Motor neuron (in vitro differentiated cells): ENCODE measurements around the gene ARMC10. TPM values are rescaled to one million over a fixed set of nuclear protein-coding genes. Genes with fewer than 3 reads are reported as not detected.
"Not testable (repeated sequence)": the region's sequence is repeated elsewhere in the genome, so short reads cannot be mapped to it uniquely, and the experiment has no call there.

ENCODE experiments used
- ATAC-seq, 8 experiments: fragments of 200-7000 bp; cut with Tn5 transposase; replicated peaks in 6 of 8; 2 replicates each; pipeline ENCODE4 v1.8.0; 2021; ENCODE audit warnings: mild to moderate bottlenecking in 8 of 8, moderate library complexity in 8 of 8
- H3K27ac ChIP-seq, 2 donors: fragments of 250-450 bp; sonication (Bioruptor Pico); 2 replicates each; pipeline ENCODE4 v1.9.0; 2021; ENCODE audit warnings: antibody characterized with exemption in 2 of 2, mild to moderate bottlenecking in 2 of 2, moderate library complexity in 1 of 2
- H3K4me1 ChIP-seq, 2 donors: fragments of 250-450 bp; sonication (Bioruptor Pico); replicated peaks in 1 of 2; 2 replicates each; pipeline ENCODE4 v1.6.1; 2021; ENCODE audit warnings: antibody characterized with exemption in 2 of 2, mild to moderate bottlenecking in 2 of 2, moderate library complexity in 1 of 2
- H3K4me3 ChIP-seq, 5 donors: fragments of 250-450 bp; sonication (Bioruptor Pico); 2 replicates each; pipeline ENCODE4 v1.9.0; 2021; ENCODE audit warnings: antibody characterized with exemption in 5 of 5, mild to moderate bottlenecking in 5 of 5, moderate library complexity in 4 of 5
- WGBS, 10 experiments: fragments of 450-650 bp; shearing (Covaris generic); methylation state at CpG; one replicate each; pipeline ENCODE4 v1.0.0; 2022; 5-methylcytosine and 5-hydroxymethylcytosine counted together
- in situ Hi-C, 9 experiments: fragments of 400-800 bp; cut with MboI; loops; one replicate each; pipeline ENCODE4 v1.15.0; 2021; ENCODE audit warnings: low sequenced_read_pairs in 9 of 9, low pct_unique_long_range_greater_than_20kb in 2 of 9; ENCODE audit not compliant: unreplicated experiment in 9 of 9
- total RNA-seq, 8 experiments: library from RNA; unstranded; fragments of 300-600 nt; gene quantifications; 2 replicates each; pipeline versions ENCODE4 v1.2.3 to v1.2.4, GENCODE V29; 2022

The ARMC10 gene
- 10 to 100 TPM; 21.1 to 35.4 (median 25.9) TPM for total RNA-seq

DNA sequence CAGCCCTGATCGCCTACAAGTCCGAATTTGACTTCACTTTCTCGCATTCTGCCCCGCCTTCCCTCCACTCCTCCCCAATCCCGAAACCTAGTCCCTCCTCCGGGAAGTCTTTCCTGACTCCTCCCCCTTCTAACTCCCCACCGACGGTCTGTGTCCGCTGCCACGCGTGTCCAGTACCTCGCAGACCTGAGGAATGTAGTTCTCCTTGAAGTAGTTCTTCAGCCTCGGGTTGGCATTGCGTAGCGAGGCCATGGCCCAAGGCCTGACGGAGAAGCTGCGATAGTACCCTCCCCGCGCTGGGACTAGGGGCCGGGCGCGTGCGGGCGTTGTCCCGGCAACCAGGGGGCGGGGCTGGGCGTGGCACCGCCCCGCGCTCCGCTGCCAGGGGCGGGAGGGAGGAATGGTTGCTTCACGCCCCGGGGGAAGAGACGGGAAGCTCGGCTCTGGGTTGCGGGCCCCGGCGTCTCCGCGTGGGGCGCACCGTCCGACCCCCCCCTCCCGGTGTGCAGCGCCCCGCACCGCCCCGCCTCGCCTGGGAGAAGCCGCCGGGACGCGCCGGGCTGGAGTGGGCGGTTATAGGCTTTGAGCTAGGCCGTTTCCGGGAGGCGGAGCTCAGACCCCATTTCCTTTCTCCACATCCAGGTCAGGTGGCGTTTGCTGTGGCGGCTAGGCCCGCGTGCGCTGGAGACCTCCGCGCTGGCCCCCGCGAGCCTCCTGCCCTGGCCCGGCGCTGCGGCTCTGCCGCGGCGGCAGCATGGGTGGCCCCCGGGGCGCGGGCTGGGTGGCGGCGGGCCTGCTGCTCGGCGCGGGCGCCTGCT is at the start of gene ARMC10, which contains the start of gene FBXL13:
Gene ARMC10 (plus strand): TSS at position 622 of the 818 bp plus-strand sequence. CDS start 133 bp downstream, at position 755.
Gene FBXL13 (minus strand): TSS at position 278 of the 818 bp plus-strand sequence.
- in situ Hi-C loops, result loop anchor here in 2 of 9 experiments (25.0 kb wide), 2 partner anchors 162 to 312 kb away; partner anchors contain the start of gene LRRC17 (in 1 of the 2)
- Histone ChIP-seq H3K4me1 (peaks cover 4 to 11% of the 10 kb centered on the region in 2 donors), H3K27ac (peak within 1 kb of the TSS; percentile 64 to 90), H3K4me3 (peak within 1 kb of the TSS; percentile 52 to 85 (median 58))
- ATAC-seq, result peak; percentile 77 to 93 (median 90)
- 0 to 5% (median 1%) methylated on average over 1 to 18 of the region's 83 CpGs; no CpG with 5 or more reads in 5 of the 10 experiments for WGBS, 10 experiments

GRCh38 chr7:103025341-103025740 is 49.6 kb upstream of the ARMC10 start:
- Histone ChIP-seq H3K4me3 (no peak overlapping the region), H3K4me1 (no peaks in the 10 kb centered on the region), H3K27ac (no peak overlapping the region)
- 0 to 100% (median 76%) methylated on average over 1 to 3 of the region's 3 CpGs; no CpG with 5 or more reads in 1 of the 10 experiments for WGBS, 10 experiments
- in situ Hi-C loops, result no loop called here
- no peak for ATAC-seq

DNA sequence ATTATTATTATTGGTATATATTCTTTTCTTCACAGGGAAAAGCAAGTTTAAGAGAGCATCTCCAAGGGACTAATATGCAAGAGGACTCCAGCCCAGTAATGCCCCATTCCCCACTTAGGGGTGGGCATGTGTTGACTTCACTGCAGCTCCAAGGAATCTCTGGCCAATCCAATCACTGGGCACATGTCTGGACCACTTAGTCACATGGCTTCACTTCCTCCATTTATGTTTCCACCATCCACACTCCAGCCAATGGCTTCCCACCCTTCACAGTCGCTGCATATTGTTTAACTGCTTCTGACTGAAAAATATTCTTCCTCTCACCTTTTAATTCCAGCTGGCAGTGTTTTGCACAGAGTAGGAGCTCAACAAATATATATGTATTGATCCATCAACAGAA is 43.9 kb upstream of the ARMC10 start:
- Histone ChIP-seq H3K4me3 (no peak overlapping the region), H3K27ac (no peak overlapping the region), H3K4me1 (no peaks in the 10 kb centered on the region)
- 63 to 100% (median 100%) methylated on average over 1 of the region's 1 CpG; no CpG with 5 or more reads in 4 of the 10 experiments for WGBS, 10 experiments
- in situ Hi-C loops, result no loop called here
- ATAC-seq, result no peak

DNA sequence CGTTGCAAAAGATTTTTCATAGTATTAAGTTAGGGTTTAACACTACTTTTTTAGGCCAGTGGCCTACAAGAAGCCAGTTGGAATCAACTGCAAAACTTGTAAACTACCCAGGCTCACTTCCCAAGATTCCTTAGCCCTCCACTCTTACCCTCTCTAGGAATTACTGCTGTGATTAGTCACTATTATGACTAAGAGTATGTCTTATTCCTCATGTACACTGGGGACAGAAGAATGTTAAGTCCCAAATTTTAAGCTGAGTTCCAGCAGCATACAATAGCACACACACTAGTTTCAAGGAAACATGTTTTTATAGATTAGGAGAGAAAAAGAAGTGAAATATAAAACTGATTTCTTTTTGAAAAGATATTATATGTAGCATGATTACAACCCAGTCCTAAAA is 43.2 kb upstream of the ARMC10 start:
- Histone ChIP-seq H3K4me3 (no peak overlapping the region), H3K27ac (no peak overlapping the region), H3K4me1 (no peaks in the 10 kb centered on the region)
- WGBS, 10 experiments, result 0 to 89% (median 73%) methylated on average over 1 of the region's 1 CpG; no CpG with 5 or more reads in 4 of the 10 experiments
- in situ Hi-C loops, result no loop called here
- no peak for ATAC-seq

- ATAC-seq, in situ Hi-C loops, H3K27ac ChIP-seq, H3K4me3 ChIP-seq: not testable (repeated sequence)
- WGBS, 10 experiments, result 20 to 100% methylated on average over 1 to 2 of the region's 20 CpGs; no CpG with 5 or more reads in 8 of the 10 experiments
- H3K4me1 ChIP-seq, result peaks cover 9 to 12% of the 10 kb centered on the region in 2 donors
These were observed 40.6 kb upstream of the ARMC10 start for GRCh38 chr7:103034318-103034717.

DNA sequence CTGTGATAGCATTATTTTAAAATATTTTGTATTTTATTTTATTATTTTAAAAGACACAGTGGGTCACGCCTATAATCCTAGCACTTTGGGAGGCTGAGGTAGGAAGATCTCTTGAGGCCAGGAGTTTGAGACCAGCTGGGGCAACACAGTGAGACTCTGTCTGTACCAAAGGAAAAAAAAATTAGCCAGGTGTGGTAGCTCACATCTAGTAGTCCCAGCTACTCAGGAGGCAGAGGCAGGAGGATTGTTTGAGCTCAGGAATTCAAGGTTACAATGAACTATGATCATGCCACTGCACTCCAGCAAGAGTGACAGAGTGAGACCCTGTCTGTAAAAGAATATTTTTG is 37.5 kb upstream of the ARMC10 start:
- H3K4me3 ChIP-seq, result no peak overlapping the region
- peaks cover 9 to 12% of the 10 kb centered on the region in 2 donors for H3K4me1 ChIP-seq
- 80 to 100% (median 100%) methylated on average over 1 of the region's 1 CpG; no CpG with 5 or more reads in 1 of the 10 experiments for WGBS, 10 experiments
- H3K27ac ChIP-seq, result peak overlapping the region in 1 of 2 donors; percentile 80
- in situ Hi-C loops, result no loop called here
- ATAC-seq, result no peak

GRCh38 chr7:103037823-103038739 is 36.9 kb upstream of the ARMC10 start:
- ATAC-seq, result peak in 5 of 8 experiments; percentile 71 to 89 (median 85)
- Histone ChIP-seq H3K27ac (peak overlapping the region; percentile 20 to 80), H3K4me1 (peaks cover 9 to 12% of the 10 kb centered on the region in 2 donors)
- WGBS, 10 experiments, result 0 to 93% (median 79%) methylated on average over 1 to 11 of the region's 20 CpGs; no CpG with 5 or more reads in 2 of the 10 experiments
- in situ Hi-C loops, H3K4me3 ChIP-seq: not testable (repeated sequence)

GRCh38 chr7:103041815-103042214 is 33.1 kb upstream of the ARMC10 start:
- in situ Hi-C loops, result not testable (repeated sequence)
- WGBS, 10 experiments, result 0 to 83% methylated on average over 1 of the region's 1 CpG; no CpG with 5 or more reads in 8 of the 10 experiments

GRCh38 chr7:103048833-103049232 is 26.1 kb upstream of the ARMC10 start:
- ATAC-seq, result no peak
- no peak overlapping the region for H3K27ac ChIP-seq
- WGBS, 10 experiments, result 13 to 89% (median 53%) methylated on average over 1 to 2 of the region's 2 CpGs
- no peak overlapping the region for H3K4me3 ChIP-seq
- no peaks in the 10 kb centered on the region for H3K4me1 ChIP-seq
- in situ Hi-C loops, result no loop called here

More at GRCh38 chr7:103041815-103042214, 33.1 kb upstream of the ARMC10 start:
- not testable (repeated sequence) for H3K4me3 ChIP-seq, ATAC-seq, H3K27ac ChIP-seq
- H3K4me1 ChIP-seq, result peaks cover 9 to 12% of the 10 kb centered on the region in 2 donors

DNA sequence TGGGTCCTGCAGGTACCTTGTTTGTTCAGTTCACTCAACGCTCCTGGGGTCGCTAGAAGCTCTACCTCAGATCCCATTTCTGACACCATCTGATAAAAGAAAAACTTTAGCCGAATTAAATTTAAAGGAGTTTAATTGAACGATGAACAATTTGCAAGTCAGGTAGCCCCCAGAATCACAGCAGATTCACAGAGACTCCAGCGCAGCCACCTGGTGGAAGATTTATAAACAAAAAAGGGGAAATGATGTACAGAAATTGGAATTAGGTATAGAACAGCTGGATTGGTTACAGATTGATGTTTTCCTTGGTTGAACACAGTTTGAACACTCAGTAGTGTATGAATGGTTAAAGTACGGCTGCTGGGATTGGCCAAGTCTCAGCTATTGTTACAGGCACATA is 23.4 kb upstream of the ARMC10 start:
- 85 to 100% (median 96%) methylated on average over 1 to 6 of the region's 6 CpGs; no CpG with 5 or more reads in 2 of the 10 experiments for whole genome bisulfite sequencing, 10 experiments

DNA sequence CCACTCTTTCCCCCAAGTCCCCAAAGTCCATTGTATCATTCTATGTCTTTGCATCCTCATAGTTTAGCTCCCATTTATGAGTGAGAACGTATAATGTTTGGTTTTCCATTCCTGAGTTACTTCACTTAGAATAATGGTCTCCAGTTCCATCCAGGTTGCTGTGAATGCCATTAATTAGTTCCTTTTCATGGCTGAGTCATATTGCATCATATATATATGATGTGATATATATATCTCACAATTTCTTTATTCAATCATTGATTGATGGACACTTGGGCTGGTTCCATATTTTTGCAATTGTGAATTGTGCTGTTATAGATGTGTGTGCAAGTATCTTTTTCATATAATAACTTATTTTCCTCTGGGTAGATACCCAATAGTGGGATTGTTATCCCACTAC is 18.9 kb upstream of the ARMC10 start:
- H3K4me3 ChIP-seq, ATAC-seq, H3K27ac ChIP-seq, H3K4me1 ChIP-seq: not testable (repeated sequence)
- in situ Hi-C loops, result loop anchor here in 2 of 9 experiments (25.0 kb wide), 2 partner anchors 144 to 294 kb away; partner anchors contain the start of gene LRRC17 (in 1 of the 2)
- 75 to 100% (median 86%) methylated on average over 1 of the region's 1 CpG; no CpG with 5 or more reads in 5 of the 10 experiments for WGBS, 10 experiments

More for the DNA sequence above, 23.4 kb upstream of the ARMC10 start:
- H3K4me3 ChIP-seq, result no peak overlapping the region
- in situ Hi-C loops, result loop anchor here in 2 of 9 experiments (25.0 kb wide), 2 partner anchors 139 to 289 kb away; partner anchors contain the start of gene LRRC17 (in 1 of the 2)
- no peak overlapping the region for H3K27ac ChIP-seq
- H3K4me1 ChIP-seq, result no peaks in the 10 kb centered on the region
- no peak for ATAC-seq

- no peak for ATAC-seq
- in situ Hi-C loops, result loop anchor here in 2 of 9 experiments (25.0 kb wide), 2 partner anchors 146 to 296 kb away; partner anchors contain the start of gene LRRC17 (in 1 of the 2)
- Histone ChIP-seq H3K4me1 (no peaks in the 10 kb centered on the region), H3K27ac (no peak overlapping the region), H3K4me3 (no peak overlapping the region)
These were observed 16.8 kb upstream of the ARMC10 start for GRCh38 chr7:103058122-103058521.
